Naive thymus-derived CD4-positive, alpha-beta T cell (primary cell): Measurements from ENCODE around the gene IFRD1. TPM values are rescaled to one million over a fixed set of nuclear protein-coding genes. Genes with fewer than 3 reads are reported as not detected.

Experiments
- ATAC-seq: fragments of 150-1000 bp; cut with Tn5 transposase; 2 replicates; pipeline ENCODE4 v1.10.0; 2021; ENCODE audit warnings: mild to moderate bottlenecking, moderate library complexity
- CTCF ChIA-PET: fragments of 350-600 bp; sonication (Branson Sonifier 250); formaldehyde crosslinking; loops from one replicate; lab custom pipeline; 2021; ENCODE audit warnings: antibody characterized with exemption; lab: Charles Lee
- POLR2A ChIA-PET: fragments of 350-600 bp; sonication (Branson Sonifier 250); formaldehyde crosslinking; loops from one replicate; lab custom pipeline; 2021; ENCODE audit warnings: antibody characterized with exemption, inconsistent platforms; lab: Charles Lee
- DNase-seq, 9 donors: peaks; one replicate each; pipeline versions ENCODE4 v3.0.0 to v3.0.0-alpha.2; 2020 to 2022; ENCODE audit warnings: mixed read lengths in 1 of 9
- H3K27ac ChIP-seq: one replicate; pipeline ENCODE4 v1.7.0; 2013; ENCODE audit warnings: mild to moderate bottlenecking, low read depth, low read length, moderate library complexity
- H3K27me3 ChIP-seq, 2 donors: one replicate each; pipeline ENCODE4 v1.7.0; 2013; ENCODE audit warnings: low read length in 2 of 2, mild to moderate bottlenecking in 2 of 2, moderate library complexity in 2 of 2; ENCODE audit not compliant: control insufficient read depth in 2 of 2, insufficient read depth in 2 of 2
- H3K36me3 ChIP-seq, 3 experiments: 1 replicate in 2 of 3; 2 replicates in 1 of 3; pipeline ENCODE4 v1.7.0; 2013; ENCODE audit warnings: low read length in 3 of 3, mild to moderate bottlenecking in 3 of 3, moderate library complexity in 1 of 3; ENCODE audit not compliant: insufficient read depth in 3 of 3, control insufficient read depth in 2 of 3
- H3K4me1 ChIP-seq, 2 donors: one replicate each; pipeline ENCODE4 v1.7.0; 2013; ENCODE audit warnings: low read length in 2 of 2, mild to moderate bottlenecking in 2 of 2, moderate library complexity in 1 of 2; ENCODE audit not compliant: control insufficient read depth in 2 of 2, insufficient read depth in 2 of 2
- H3K4me3 ChIP-seq: 2 replicates; pipeline ENCODE4 v1.7.0; 2013; ENCODE audit warnings: mild to moderate bottlenecking, low read length
- H3K9me3 ChIP-seq, 3 experiments: 1 replicate in 2 of 3; 2 replicates in 1 of 3; pipeline ENCODE4 v1.7.0; 2013; ENCODE audit warnings: low read length in 3 of 3; ENCODE audit not compliant: control insufficient read depth in 2 of 3
- H3K27ac Mint-ChIP-seq, 9 donors: one replicate each; pipeline ENCODE4 v1.8.0; 2020 to 2022; ENCODE audit warnings: mixed read lengths in 9 of 9, mild to moderate bottlenecking in 8 of 9, moderate library complexity in 5 of 9, inconsistent platforms in 2 of 9
- H3K27me3 Mint-ChIP-seq, 5 donors: one replicate each; pipeline ENCODE4 v1.8.0; 2021 to 2022; ENCODE audit warnings: mixed read lengths in 5 of 5, mild to moderate bottlenecking in 1 of 5
- H3K36me3 Mint-ChIP-seq, 5 donors: one replicate each; pipeline ENCODE4 v1.8.0; 2020 to 2022; ENCODE audit warnings: mixed read lengths in 5 of 5, mild to moderate bottlenecking in 3 of 5, inconsistent platforms in 1 of 5
- H3K4me1 Mint-ChIP-seq, 7 donors: one replicate each; pipeline ENCODE4 v1.8.0; 2020 to 2022; ENCODE audit warnings: mixed read lengths in 7 of 7, mild to moderate bottlenecking in 3 of 7, inconsistent platforms in 1 of 7
- H3K4me3 Mint-ChIP-seq, 10 donors: one replicate each; pipeline ENCODE4 v1.8.0; 2020 to 2022; ENCODE audit warnings: mild to moderate bottlenecking in 10 of 10, mixed read lengths in 10 of 10, moderate library complexity in 6 of 10, inconsistent platforms in 2 of 10
- H3K9me3 Mint-ChIP-seq, 11 donors: one replicate each; pipeline ENCODE4 v1.8.0; 2020 to 2022; ENCODE audit warnings: mixed read lengths in 11 of 11, mild to moderate bottlenecking in 4 of 11, inconsistent platforms in 1 of 11, moderate library complexity in 1 of 11
- intact Hi-C, 2 donors: fragments of 100-400 bp; cut with micrococcal nuclease; formaldehyde crosslinking; loops; one replicate each; pipeline ENCODE4 v1.15.1; 2023
- polyA plus RNA-seq, 2 donors: library from polyadenylated mRNA; unstranded; fragments of 300-500 nt; fragmentation: Illumina TruSeq; gene quantifications; one replicate each; pipeline ENCODE4 v1.2.3, GENCODE V29; 2021
- total RNA-seq, 6 experiments: library from RNA in 5 of 6; stranded (reverse) in 5 of 6; gene quantifications; 1 replicate in 5 of 6; 2 replicates in 1 of 6; pipeline ENCODE4 v1.2.3 and lab custom pipeline; 2021 to 2026

IFRD1 gene
- total and polyA plus RNA-seq, 7 experiments from 2014 or later = 25.2 to 250 (median 56.5) TPM

GRCh38 chr7:112497481-112497880 lies 47.2 kb downstream of the IFRD1 start:
- CTCF ChIA-PET = interaction anchor here (0.8 to 1.9 kb wide), 2 partner anchors 744 to 761 kb away, joined by 3 to 4 read pairs; no protein-coding TSS in a partner anchor

GRCh38 chr7:112500619-112501018 lies 50.4 kb downstream of the IFRD1 start:
- ChIA-PET CTCF (no interaction called here), POLR2A (no interaction called here)
- H3K36me3 Mint-ChIP-seq = no peaks in the 10 kb centered on the region
- H3K9me3 ChIP-seq = no peaks in the 10 kb centered on the region
- no peaks in the 10 kb centered on the region for H3K4me1 ChIP-seq
- H3K4me3 Mint-ChIP-seq = no peak overlapping the region
- H3K27ac ChIP-seq = no peak overlapping the region
- no peak overlapping the region for H3K4me3 ChIP-seq
- no peaks in the 10 kb centered on the region for H3K36me3 ChIP-seq
- no peaks in the 10 kb centered on the region for H3K4me1 Mint-ChIP-seq
- no peaks in the 10 kb centered on the region for H3K27me3 ChIP-seq
- H3K27ac Mint-ChIP-seq = no peak overlapping the region
- DNase-seq (no peak), ATAC-seq (no peak)
- no peaks in the 10 kb centered on the region for H3K9me3 Mint-ChIP-seq
- intact Hi-C loops = no loop called here
- peaks cover 4 to 19% (median 10%) of the 10 kb centered on the region in 5 donors for H3K27me3 Mint-ChIP-seq

More at GRCh38 chr7:112497481-112497880, 47.2 kb downstream of the IFRD1 start:
- Histone ChIP-seq H3K27ac (no peak overlapping the region), H3K9me3 (no peaks in the 10 kb centered on the region), H3K4me1 (no peaks in the 10 kb centered on the region), H3K36me3 (no peaks in the 10 kb centered on the region), H3K4me3 (no peak overlapping the region), H3K27me3 (no peaks in the 10 kb centered on the region)
- H3K4me1 Mint-ChIP-seq = no peaks in the 10 kb centered on the region
- intact Hi-C loops = loop anchor here in 1 of 2 donors (10.0 kb wide), 1 partner anchor 543 kb away; no protein-coding TSS in a partner anchor
- H3K27me3 Mint-ChIP-seq = peaks cover 4 to 24% (median 5%) of the 10 kb centered on the region in 5 donors
- H3K4me3 Mint-ChIP-seq = no peak overlapping the region
- no peak for ATAC-seq
- H3K27ac Mint-ChIP-seq = no peak overlapping the region
- no peaks in the 10 kb centered on the region for H3K9me3 Mint-ChIP-seq
- no peaks in the 10 kb centered on the region for H3K36me3 Mint-ChIP-seq
- POLR2A ChIA-PET = no interaction called here
- no peak for DNase-seq

- Mint-ChIP-seq H3K4me3 (no peak overlapping the region), H3K4me1 (no peaks in the 10 kb centered on the region), H3K27me3 (peaks cover 2 to 16% (median 5%) of the 10 kb centered on the region in 5 donors), H3K36me3 (no peaks in the 10 kb centered on the region), H3K27ac (no peak overlapping the region), H3K9me3 (no peaks in the 10 kb centered on the region)
- DNase-seq (no peak), ATAC-seq (no peak)
- CTCF ChIA-PET = no interaction called here
- no peaks in the 10 kb centered on the region for H3K4me1 ChIP-seq
- H3K9me3 ChIP-seq = no peaks in the 10 kb centered on the region
- POLR2A ChIA-PET = no interaction called here
- no peak overlapping the region for H3K4me3 ChIP-seq
- H3K27ac ChIP-seq = no peak overlapping the region
- H3K36me3 ChIP-seq = no peaks in the 10 kb centered on the region
- no peaks in the 10 kb centered on the region for H3K27me3 ChIP-seq
- intact Hi-C loops = no loop called here
These were observed 51.7 kb downstream of the IFRD1 start for GRCh38 chr7:112501801-112502503.

GRCh38 chr7:112502700-112503099 lies 52.4 kb downstream of the IFRD1 start:
- POLR2A ChIA-PET = no interaction called here
- H3K36me3 Mint-ChIP-seq = no peaks in the 10 kb centered on the region
- H3K4me1 Mint-ChIP-seq = no peaks in the 10 kb centered on the region
- no peaks in the 10 kb centered on the region for H3K9me3 ChIP-seq
- H3K4me3 ChIP-seq = no peak overlapping the region
- H3K36me3 ChIP-seq = no peaks in the 10 kb centered on the region
- no peaks in the 10 kb centered on the region for H3K27me3 ChIP-seq
- peaks cover 0 to 16% (median 4%) of the 10 kb centered on the region in 5 donors for H3K27me3 Mint-ChIP-seq
- no peak for DNase-seq
- no peak overlapping the region for H3K4me3 Mint-ChIP-seq
- CTCF ChIA-PET = no interaction called here
- no peak for ATAC-seq
- intact Hi-C loops = no loop called here
- H3K9me3 Mint-ChIP-seq = no peaks in the 10 kb centered on the region
- no peak overlapping the region for H3K27ac ChIP-seq
- no peak overlapping the region for H3K27ac Mint-ChIP-seq
- H3K4me1 ChIP-seq = no peaks in the 10 kb centered on the region

GRCh38 chr7:112503361-112503972 lies 53.2 kb downstream of the IFRD1 start:
- no peak overlapping the region for H3K4me3 ChIP-seq
- intact Hi-C loops = no loop called here
- no peak overlapping the region for H3K27ac ChIP-seq
- H3K4me1 ChIP-seq = no peaks in the 10 kb centered on the region
- no peak overlapping the region for H3K4me3 Mint-ChIP-seq
- peaks cover 0 to 10% (median 2%) of the 10 kb centered on the region in 5 donors for H3K27me3 Mint-ChIP-seq
- POLR2A ChIA-PET = no interaction called here
- H3K9me3 ChIP-seq = no peaks in the 10 kb centered on the region
- H3K27ac Mint-ChIP-seq = no peak overlapping the region
- H3K4me1 Mint-ChIP-seq = no peaks in the 10 kb centered on the region
- no peak for ATAC-seq
- no peaks in the 10 kb centered on the region for H3K36me3 Mint-ChIP-seq
- H3K27me3 ChIP-seq = no peaks in the 10 kb centered on the region
- H3K9me3 Mint-ChIP-seq = no peaks in the 10 kb centered on the region
- CTCF ChIA-PET = no interaction called here
- no peaks in the 10 kb centered on the region for H3K36me3 ChIP-seq
- DNase-seq = no peak

DNA sequence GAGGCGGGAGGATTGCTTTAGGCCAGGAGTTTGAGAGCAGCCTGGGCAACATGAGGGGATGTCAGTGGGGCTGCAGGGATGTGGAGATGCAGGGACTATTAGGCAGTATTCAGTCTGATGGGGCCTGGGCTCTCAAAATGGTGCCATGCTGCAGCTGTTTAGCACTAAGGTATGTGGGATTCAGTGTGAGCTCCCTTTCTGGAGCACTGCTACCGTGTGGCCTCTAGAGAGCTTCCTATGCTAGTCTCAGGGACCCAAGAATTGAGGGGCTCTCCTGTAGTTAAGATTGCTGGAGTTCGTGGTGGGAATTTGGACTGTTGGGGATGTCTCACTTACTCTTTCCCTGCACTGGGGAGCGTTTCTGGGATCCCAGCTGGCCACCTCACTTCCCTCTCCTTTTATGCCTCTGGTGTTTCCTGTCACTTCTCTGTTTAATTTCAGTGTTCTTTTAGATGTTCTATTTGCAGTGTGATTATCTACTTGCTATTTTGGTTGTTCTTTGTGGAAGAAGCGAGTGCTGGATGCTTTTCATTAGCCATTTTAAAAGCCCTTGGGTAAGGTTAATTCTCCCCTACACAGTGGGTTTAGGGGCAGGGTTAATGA lies 53.9 kb downstream of the IFRD1 start:
- CTCF ChIA-PET = no interaction called here
- H3K27ac ChIP-seq = no peak overlapping the region
- no peak for DNase-seq
- no peaks in the 10 kb centered on the region for H3K27me3 ChIP-seq
- no peaks in the 10 kb centered on the region for H3K4me1 ChIP-seq
- Mint-ChIP-seq H3K27ac (no peak overlapping the region), H3K4me1 (no peaks in the 10 kb centered on the region), H3K27me3 (peaks cover 0 to 10% (median 2%) of the 10 kb centered on the region in 5 donors), H3K4me3 (no peak overlapping the region), H3K36me3 (no peaks in the 10 kb centered on the region), H3K9me3 (no peaks in the 10 kb centered on the region)
- intact Hi-C loops = no loop called here
- ATAC-seq = no peak
- no peaks in the 10 kb centered on the region for H3K36me3 ChIP-seq
- POLR2A ChIA-PET = no interaction called here
- H3K9me3 ChIP-seq = no peaks in the 10 kb centered on the region
- no peak overlapping the region for H3K4me3 ChIP-seq
